Measurements from ENCODE around the gene SLC15A3.

DNA sequence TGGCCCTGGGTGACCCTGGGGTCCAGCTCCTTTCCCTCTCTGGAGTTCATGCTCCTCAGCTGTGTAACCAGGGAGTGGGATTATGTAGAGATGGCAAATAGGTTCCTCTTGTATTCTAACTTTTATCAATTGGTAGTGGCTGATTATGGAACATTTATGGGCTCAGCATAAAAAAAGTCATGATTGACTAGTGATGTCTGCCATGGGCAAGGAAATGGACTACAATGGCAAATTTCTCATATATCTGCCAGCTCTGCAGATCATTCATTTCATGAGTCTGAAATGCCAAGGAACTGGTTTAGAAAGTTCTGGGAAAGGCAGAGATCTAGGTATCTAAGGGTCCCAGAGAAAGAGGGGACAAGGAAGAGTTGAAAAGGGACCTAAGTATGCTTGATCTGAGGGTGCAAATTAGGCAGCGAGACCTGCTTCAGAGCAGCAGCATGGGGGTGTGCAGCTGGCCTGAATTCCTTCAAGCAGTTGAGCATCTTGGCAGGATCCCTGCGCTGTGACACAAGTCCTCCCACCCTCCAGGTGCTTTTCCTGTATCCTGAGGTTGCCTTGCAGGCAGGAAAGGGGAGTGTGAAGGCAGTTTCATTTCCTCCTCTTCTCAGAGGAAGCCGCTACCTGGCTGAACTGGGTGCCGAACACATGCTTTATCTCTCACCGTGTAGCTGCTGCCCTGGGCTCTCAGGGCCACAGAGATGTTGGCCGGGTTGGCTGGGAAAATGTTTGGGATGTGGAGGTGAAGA, 10.4 kb downstream of the SLC15A3 start:
- TF ChIP-seq, protein P1, sequence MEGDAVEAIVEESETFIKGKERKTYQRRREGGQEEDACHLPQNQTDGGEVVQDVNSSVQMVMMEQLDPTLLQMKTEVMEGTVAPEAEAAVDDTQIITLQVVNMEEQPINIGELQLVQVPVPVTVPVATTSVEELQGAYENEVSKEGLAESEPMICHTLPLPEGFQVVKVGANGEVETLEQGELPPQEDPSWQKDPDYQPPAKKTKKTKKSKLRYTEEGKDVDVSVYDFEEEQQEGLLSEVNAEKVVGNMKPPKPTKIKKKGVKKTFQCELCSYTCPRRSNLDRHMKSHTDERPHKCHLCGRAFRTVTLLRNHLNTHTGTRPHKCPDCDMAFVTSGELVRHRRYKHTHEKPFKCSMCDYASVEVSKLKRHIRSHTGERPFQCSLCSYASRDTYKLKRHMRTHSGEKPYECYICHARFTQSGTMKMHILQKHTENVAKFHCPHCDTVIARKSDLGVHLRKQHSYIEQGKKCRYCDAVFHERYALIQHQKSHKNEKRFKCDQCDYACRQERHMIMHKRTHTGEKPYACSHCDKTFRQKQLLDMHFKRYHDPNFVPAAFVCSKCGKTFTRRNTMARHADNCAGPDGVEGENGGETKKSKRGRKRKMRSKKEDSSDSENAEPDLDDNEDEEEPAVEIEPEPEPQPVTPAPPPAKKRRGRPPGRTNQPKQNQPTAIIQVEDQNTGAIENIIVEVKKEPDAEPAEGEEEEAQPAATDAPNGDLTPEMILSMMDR (IDR thresholded peaks at IDR 0.05): no peak
- TF ChIP-seq POLR2A (IDR thresholded peaks at IDR 0.05): no peak

Data from thyroid gland (tissue), 4 donors.